CD14-positive monocyte (primary cell): Measurements from ENCODE around the gene WWC1. TPM values are rescaled to one million over a fixed set of nuclear protein-coding genes. Genes with fewer than 3 reads are reported as not detected.

Source experiments
- DNase-seq, 3 donors: peaks; one replicate each; pipeline ENCODE4 v3.0.0-alpha.2; 2011 to 2022
- H2AFZ ChIP-seq: 2 replicates; pipeline ENCODE4 v1.6.0; 2012; ENCODE audit warnings: mild to moderate bottlenecking, low read depth, low read length, inconsistent platforms; ENCODE audit not compliant: insufficient read depth, poor library complexity, severe bottlenecking
- H3K27ac ChIP-seq, 2 donors: 1 replicate in 1 of 2; 2 replicates in 1 of 2; pipeline ENCODE4 v1.5.1; 2012 to 2013; ENCODE audit warnings: low read length in 2 of 2, control low read depth in 1 of 2, inconsistent platforms in 1 of 2, low read depth in 1 of 2, mild to moderate bottlenecking in 1 of 2
- H3K27me3 ChIP-seq, 2 donors: one replicate each; pipeline versions ENCODE4 v1.6.0 to v1.6.1; 2011 to 2013; ENCODE audit warnings: low read length in 2 of 2; ENCODE audit not compliant: control insufficient read depth in 2 of 2, insufficient read depth in 2 of 2
- H3K36me3 ChIP-seq, 2 donors: replicated peaks in 1 of 2; 1 replicate in 1 of 2; 2 replicates in 1 of 2; pipeline versions ENCODE4 v1.5.1 to v1.6.1; 2012 to 2013; ENCODE audit warnings: low read length in 2 of 2, control low read depth in 1 of 2, inconsistent platforms in 1 of 2, mild to moderate bottlenecking in 1 of 2; ENCODE audit not compliant: insufficient read depth in 2 of 2, control insufficient read depth in 1 of 2
- H3K4me1 ChIP-seq, 2 donors: 1 replicate in 1 of 2; 2 replicates in 1 of 2; pipeline versions ENCODE4 v1.5.1 to v1.6.1; 2012 to 2013; ENCODE audit warnings: low read length in 2 of 2, control low read depth in 1 of 2, inconsistent platforms in 1 of 2, mild to moderate bottlenecking in 1 of 2, moderate library complexity in 1 of 2; ENCODE audit not compliant: insufficient read depth in 2 of 2, control insufficient read depth in 1 of 2
- H3K4me2 ChIP-seq: replicated peaks from 2 replicates; pipeline ENCODE3; 2012; ENCODE audit warnings: low read length, moderate library complexity, mild to moderate bottlenecking; ENCODE audit not compliant: poor library complexity, severe bottlenecking; ENCODE audit errors: extremely low read depth
- H3K4me3 ChIP-seq, 3 experiments: fragments of 200-600 bp in 1 of 3; sonication (generic) in 1 of 3; replicated peaks in 1 of 3; 1 replicate in 2 of 3; 2 replicates in 1 of 3; pipeline ENCODE4 v1.5.1; 2011 to 2013; ENCODE audit warnings: low read length in 3 of 3, mild to moderate bottlenecking in 3 of 3, control low read depth in 2 of 3, low read depth in 2 of 3, inconsistent platforms in 1 of 3, moderate library complexity in 1 of 3
- H3K79me2 ChIP-seq: 2 replicates; pipeline ENCODE4 v1.6.0; 2012; ENCODE audit warnings: mild to moderate bottlenecking, control low read depth, inconsistent platforms, low read length, moderate library complexity; ENCODE audit not compliant: insufficient read depth
- H3K9ac ChIP-seq: 2 replicates; pipeline ENCODE4 v1.6.0; 2017; ENCODE audit warnings: low read length, mild to moderate bottlenecking; ENCODE audit not compliant: insufficient read depth, poor library complexity, severe bottlenecking
- H3K9me3 ChIP-seq, 2 donors: replicated peaks in 1 of 2; 1 replicate in 1 of 2; 2 replicates in 1 of 2; pipeline versions ENCODE4 v1.5.1 to v1.6.1; 2012 to 2013; ENCODE audit warnings: low read length in 2 of 2, control low read depth in 1 of 2; ENCODE audit not compliant: control insufficient read depth in 1 of 2, insufficient read depth in 1 of 2
- H4K20me1 ChIP-seq: 2 replicates; pipeline ENCODE4 v1.6.0; 2012; ENCODE audit warnings: mild to moderate bottlenecking, low read length, control low read depth, moderate library complexity; ENCODE audit not compliant: insufficient read depth
- H3K27ac Mint-ChIP-seq, 7 donors: one replicate each; pipeline ENCODE4 v1.8.0; 2020; ENCODE audit warnings: mild to moderate bottlenecking in 7 of 7, mixed read lengths in 7 of 7, moderate library complexity in 6 of 7, inconsistent platforms in 2 of 7
- H3K27me3 Mint-ChIP-seq, 3 donors: one replicate each; pipeline ENCODE4 v1.8.0; 2021 to 2022; ENCODE audit warnings: low read depth in 3 of 3, mild to moderate bottlenecking in 3 of 3, mixed read lengths in 3 of 3, moderate library complexity in 3 of 3, inconsistent platforms in 1 of 3
- H3K36me3 Mint-ChIP-seq, 2 donors: one replicate each; pipeline ENCODE4 v1.8.0; 2020; ENCODE audit warnings: mixed read lengths in 2 of 2, inconsistent platforms in 1 of 2, mild to moderate bottlenecking in 1 of 2
- H3K4me1 Mint-ChIP-seq: one replicate; pipeline ENCODE4 v1.8.0; 2020; ENCODE audit warnings: mild to moderate bottlenecking, mixed read lengths
- H3K4me3 Mint-ChIP-seq, 2 donors: one replicate each; pipeline ENCODE4 v1.8.0; 2020; ENCODE audit warnings: mild to moderate bottlenecking in 2 of 2, mixed read lengths in 2 of 2, moderate library complexity in 1 of 2
- H3K9me3 Mint-ChIP-seq, 7 donors: one replicate each; pipeline ENCODE4 v1.8.0; 2020 to 2022; ENCODE audit warnings: mixed read lengths in 7 of 7, mild to moderate bottlenecking in 6 of 7, moderate library complexity in 6 of 7, inconsistent platforms in 2 of 7
- CTCF ChIP-seq: fragments of 200-600 bp; IDR thresholded peaks from one replicate; pipeline ENCODE4 v1.8.0; 2022; ENCODE audit warnings: antibody characterized with exemption, mild to moderate bottlenecking
- WGBS: methylation state at CpG from one replicate; pipeline ENCODE4 v1.1.5; 2013; ENCODE audit warnings: missing lambda C conversion rate; ENCODE audit not compliant: insufficient coverage; 5-methylcytosine and 5-hydroxymethylcytosine counted together
- intact Hi-C, 2 donors: fragments of 100-400 bp; cut with micrococcal nuclease; formaldehyde crosslinking; loops; one replicate each; pipeline versions ENCODE4 v1.15.0 to v1.15.1; 2023
- polyA plus RNA-seq, 3 donors: library from polyadenylated mRNA; depleted of rRNA in 1 of 3; unstranded in 2 of 3; stranded (reverse) in 1 of 3; fragments of 300-500 nt in 2 of 3; fragments of >200 nt in 1 of 3; fragmentation: Illumina TruSeq in 2 of 3; gene quantifications; 1 replicate in 2 of 3; 2 replicates in 1 of 3; pipeline ENCODE4 v1.2.3, GENCODE V29; 2012 to 2021

The WWC1 gene
- polyA plus RNA-seq, 3 donors: not detected

GRCh38 chr5:168481330-168481788, 189.9 kb downstream of the WWC1 start:
- Histone ChIP-seq H3K9me3 (no peaks in the 10 kb centered on the region), H3K79me2 (peaks cover under 1% of the 10 kb centered on the region), H3K27me3 (no peaks in the 10 kb centered on the region), H3K9ac (no peak overlapping the region), H3K36me3 (no peaks in the 10 kb centered on the region), H4K20me1 (no peaks in the 10 kb centered on the region), H3K27ac (no peak overlapping the region), H3K4me2 (no peak overlapping the region), H3K4me1 (peaks cover 0 to 4% of the 10 kb centered on the region in 2 donors), H2AFZ (no peak overlapping the region), H3K4me3 (no peak overlapping the region)
- intact Hi-C loops: no loop called here
- Mint-ChIP-seq H3K4me3 (no peak overlapping the region), H3K27me3 (peaks cover 4 to 15% (median 4%) of the 10 kb centered on the region in 3 donors), H3K36me3 (no peaks in the 10 kb centered on the region), H3K27ac (no peak overlapping the region), H3K9me3 (peaks cover 0 to 4% (median 0%) of the 10 kb centered on the region in 7 donors), H3K4me1 (peaks cover 5% of the 10 kb centered on the region)
- no peak for DNase-seq
- 100% methylated on average over 1 of the region's 4 CpGs for WGBS
- TF ChIP-seq CTCF: no peak

GRCh38 chr5:168482361-168482760, 190.9 kb downstream of the WWC1 start:
- Mint-ChIP-seq H3K9me3 (peaks cover 0 to 4% (median 0%) of the 10 kb centered on the region in 7 donors), H3K4me3 (no peak overlapping the region), H3K4me1 (peaks cover 11% of the 10 kb centered on the region), H3K27ac (no peak overlapping the region), H3K36me3 (no peaks in the 10 kb centered on the region), H3K27me3 (peaks cover 4 to 15% (median 6%) of the 10 kb centered on the region in 3 donors)
- Histone ChIP-seq H3K4me2 (no peak overlapping the region), H3K4me3 (no peak overlapping the region), H3K79me2 (peaks cover 11% of the 10 kb centered on the region), H3K27ac (no peak overlapping the region), H3K36me3 (no peaks in the 10 kb centered on the region), H3K9me3 (no peaks in the 10 kb centered on the region), H3K9ac (no peak overlapping the region), H2AFZ (no peak overlapping the region), H3K4me1 (peaks cover 8 to 11% of the 10 kb centered on the region in 2 donors), H4K20me1 (peaks cover 6% of the 10 kb centered on the region), H3K27me3 (no peaks in the 10 kb centered on the region)
- DNase-seq: no peak
- intact Hi-C loops: no loop called here
- 85% methylated on average over 4 of the region's 5 CpGs for WGBS
- no peak for TF ChIP-seq CTCF
